HepG2 (cell line): ENCODE measurements around the gene TCAIM. TPM values are rescaled to one million over a fixed set of nuclear protein-coding genes. Genes with fewer than 3 reads are reported as not detected.
A peak's percentile ranks its signal among the peaks of the same experiment; 100 is the strongest.

Source experiments
- CENPX ChIP-seq: sonication (generic); formaldehyde crosslinking; IDR thresholded peaks from 2 replicates; pipeline ENCODE4 v1.9.0; 2021; ENCODE audit warnings: mild to moderate bottlenecking, missing genetic modification reagents, moderate library complexity
- FOSL1 ChIP-seq: sonication (generic); formaldehyde crosslinking; IDR thresholded peaks from 2 replicates; pipeline ENCODE4 v1.9.0; 2021; ENCODE audit warnings: missing genetic modification reagents, borderline replicate concordance
- KMT2B ChIP-seq: IDR thresholded peaks from 2 replicates; pipeline ENCODE4 v1.6.1; 2016; ENCODE audit warnings: missing genetic modification reagents, missing compliant biosample characterization
- MED1 ChIP-seq: sonication (generic); formaldehyde crosslinking; IDR thresholded peaks from 2 replicates; pipeline ENCODE4 v1.4.0; 2020; ENCODE audit warnings: missing genetic modification reagents
- NFIC ChIP-seq: IDR thresholded peaks from 2 replicates; pipeline ENCODE4 v1.6.1; 2012; ENCODE audit warnings: mild to moderate bottlenecking, low read length, inconsistent platforms
- PRMT3 ChIP-seq: sonication (generic); formaldehyde crosslinking; IDR thresholded peaks from 2 replicates; pipeline ENCODE4 v1.8.1; 2022; ENCODE audit warnings: low read depth, mild to moderate bottlenecking, moderate library complexity, missing genetic modification reagents, borderline replicate concordance
- SALL1 ChIP-seq: sonication (generic); formaldehyde crosslinking; IDR thresholded peaks from 2 replicates; pipeline ENCODE4 v1.8.0; 2022; ENCODE audit warnings: mild to moderate bottlenecking, missing genetic modification reagents
- SNAPC2 ChIP-seq: sonication (generic); formaldehyde crosslinking; IDR thresholded peaks from 2 replicates; pipeline ENCODE4 v1.8.1; 2022; ENCODE audit warnings: mild to moderate bottlenecking, missing genetic modification reagents
- ZFP41 ChIP-seq: sonication (generic); formaldehyde crosslinking; IDR thresholded peaks from 2 replicates; pipeline ENCODE4 v1.4.0; 2020; ENCODE audit warnings: mild to moderate bottlenecking, missing genetic modification reagents, borderline replicate concordance
- ZKSCAN5 ChIP-seq: sonication (generic); formaldehyde crosslinking; IDR thresholded peaks from 2 replicates; pipeline ENCODE4 v1.5.1; 2020; ENCODE audit warnings: mild to moderate bottlenecking, missing genetic modification reagents
- ZNF12 ChIP-seq: sonication (generic); formaldehyde crosslinking; IDR thresholded peaks from 2 replicates; pipeline ENCODE4 v1.5.0; 2020; ENCODE audit warnings: missing genetic modification reagents
- ZNF253 ChIP-seq: sonication (generic); formaldehyde crosslinking; IDR thresholded peaks from 2 replicates; pipeline ENCODE4 v1.8.0; 2022; ENCODE audit warnings: mild to moderate bottlenecking, missing genetic modification reagents, borderline replicate concordance
- ZNF562 ChIP-seq: sonication (generic); formaldehyde crosslinking; IDR thresholded peaks from 2 replicates; pipeline ENCODE4 v1.8.0; 2022; ENCODE audit warnings: missing genetic modification reagents, borderline replicate concordance
- ZNF773 ChIP-seq: sonication (generic); formaldehyde crosslinking; IDR thresholded peaks from 2 replicates; pipeline ENCODE4 v1.4.0; 2020; ENCODE audit warnings: missing genetic modification reagents, borderline replicate concordance
- ZNF780A ChIP-seq: sonication (generic); formaldehyde crosslinking; IDR thresholded peaks from 2 replicates; pipeline ENCODE4 v1.8.0; 2022; ENCODE audit warnings: mild to moderate bottlenecking, missing genetic modification reagents, moderate library complexity
- ZNF788 ChIP-seq: sonication (generic); formaldehyde crosslinking; IDR thresholded peaks from 2 replicates; pipeline ENCODE4 v1.5.0; 2020; ENCODE audit warnings: mild to moderate bottlenecking, missing genetic modification reagents, borderline replicate concordance
- polyA plus RNA-seq, 8 experiments: library from polyadenylated mRNA; depleted of rRNA in 3 of 8; stranded (reverse) in 7 of 8; unstranded in 1 of 8; fragments of >200 nt; fragmentation: Illumina TruSeq in 4 of 8; extraction: Trizol in 4 of 8; gene quantifications; 2 replicates each; pipeline versions ENCODE4 v1.2.1 to v1.2.3, GENCODE V29; 2011 to 2016; ENCODE audit warnings: low read depth in 4 of 8, missing spikeins in 1 of 8, mixed read lengths in 1 of 8; ENCODE audit not compliant: insufficient read depth in 1 of 8
- total RNA-seq, 5 experiments: library from RNA; depleted of rRNA; stranded (reverse); fragments of >200 nt; fragmentation: Illumina TruSeq; extraction: Trizol; gene quantifications; 2 replicates each; pipeline ENCODE4 v1.2.3, GENCODE V29; 2016; ENCODE audit warnings: low read depth in 1 of 5
- TF ChIP-seq, protein P1 (sequence below): sonication (generic); formaldehyde crosslinking; IDR thresholded peaks from 2 replicates; pipeline ENCODE4 v1.4.0; 2020; ENCODE audit warnings: missing genetic modification reagents
- TF ChIP-seq, protein P2 (sequence below): sonication (generic); formaldehyde crosslinking; IDR thresholded peaks from 2 replicates; pipeline ENCODE4 v1.5.1; 2020; ENCODE audit warnings: missing genetic modification reagents, mild to moderate bottlenecking, borderline replicate concordance
- TF ChIP-seq, protein P3 (sequence below): sonication (generic); formaldehyde crosslinking; conservative IDR thresholded peaks from 2 replicates; pipeline ENCODE4 v1.4.0; 2020; ENCODE audit warnings: missing genetic modification reagents
- TF ChIP-seq, protein P4 (sequence below): sonication (generic); formaldehyde crosslinking; IDR thresholded peaks from 2 replicates; pipeline ENCODE4 v1.4.0; 2020; ENCODE audit warnings: missing genetic modification reagents

Gene TCAIM
- total and polyA plus RNA-seq, 2 of the 13 experiments (the other 11 are each of a cell fraction or from before 2014, with no cell fraction given), result 16.9 to 22.6 TPM

DNA sequence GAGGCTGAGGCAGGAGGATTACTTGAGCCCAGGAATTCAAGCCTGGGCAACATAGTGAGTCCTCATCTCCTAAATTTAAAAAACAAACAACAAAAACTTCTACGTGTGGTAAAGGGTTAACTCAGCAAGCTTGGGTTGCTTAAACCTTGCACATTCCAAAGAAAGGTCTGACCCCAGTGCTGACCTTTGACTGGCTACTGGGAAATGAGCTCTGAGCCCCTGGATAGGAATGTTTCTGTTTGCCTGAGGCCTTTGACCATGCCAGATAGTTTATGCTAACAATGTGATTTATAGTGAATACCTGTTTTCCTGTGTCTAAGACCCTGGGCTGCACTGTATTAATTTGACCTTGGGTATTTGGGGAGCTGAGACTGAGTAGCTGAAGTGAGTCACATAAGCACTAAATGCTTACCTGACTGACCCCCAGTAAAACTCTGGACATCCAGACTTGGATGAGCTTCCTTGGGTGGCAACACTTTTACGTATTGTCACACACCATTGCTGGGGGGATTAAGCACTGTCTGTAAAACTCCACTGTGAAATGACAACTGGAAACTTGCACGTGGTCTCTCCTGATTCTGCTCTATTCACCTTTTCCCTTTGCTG lies 20.7 kb downstream of the TCAIM start (continued):
- TF ChIP-seq, protein P1, sequence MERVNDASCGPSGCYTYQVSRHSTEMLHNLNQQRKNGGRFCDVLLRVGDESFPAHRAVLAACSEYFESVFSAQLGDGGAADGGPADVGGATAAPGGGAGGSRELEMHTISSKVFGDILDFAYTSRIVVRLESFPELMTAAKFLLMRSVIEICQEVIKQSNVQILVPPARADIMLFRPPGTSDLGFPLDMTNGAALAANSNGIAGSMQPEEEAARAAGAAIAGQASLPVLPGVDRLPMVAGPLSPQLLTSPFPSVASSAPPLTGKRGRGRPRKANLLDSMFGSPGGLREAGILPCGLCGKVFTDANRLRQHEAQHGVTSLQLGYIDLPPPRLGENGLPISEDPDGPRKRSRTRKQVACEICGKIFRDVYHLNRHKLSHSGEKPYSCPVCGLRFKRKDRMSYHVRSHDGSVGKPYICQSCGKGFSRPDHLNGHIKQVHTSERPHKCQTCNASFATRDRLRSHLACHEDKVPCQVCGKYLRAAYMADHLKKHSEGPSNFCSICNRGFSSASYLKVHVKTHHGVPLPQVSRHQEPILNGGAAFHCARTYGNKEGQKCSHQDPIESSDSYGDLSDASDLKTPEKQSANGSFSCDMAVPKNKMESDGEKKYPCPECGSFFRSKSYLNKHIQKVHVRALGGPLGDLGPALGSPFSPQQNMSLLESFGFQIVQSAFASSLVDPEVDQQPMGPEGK (CRISPR knock-in tag), result peak; percentile 72
- TF ChIP-seq, protein P2, sequence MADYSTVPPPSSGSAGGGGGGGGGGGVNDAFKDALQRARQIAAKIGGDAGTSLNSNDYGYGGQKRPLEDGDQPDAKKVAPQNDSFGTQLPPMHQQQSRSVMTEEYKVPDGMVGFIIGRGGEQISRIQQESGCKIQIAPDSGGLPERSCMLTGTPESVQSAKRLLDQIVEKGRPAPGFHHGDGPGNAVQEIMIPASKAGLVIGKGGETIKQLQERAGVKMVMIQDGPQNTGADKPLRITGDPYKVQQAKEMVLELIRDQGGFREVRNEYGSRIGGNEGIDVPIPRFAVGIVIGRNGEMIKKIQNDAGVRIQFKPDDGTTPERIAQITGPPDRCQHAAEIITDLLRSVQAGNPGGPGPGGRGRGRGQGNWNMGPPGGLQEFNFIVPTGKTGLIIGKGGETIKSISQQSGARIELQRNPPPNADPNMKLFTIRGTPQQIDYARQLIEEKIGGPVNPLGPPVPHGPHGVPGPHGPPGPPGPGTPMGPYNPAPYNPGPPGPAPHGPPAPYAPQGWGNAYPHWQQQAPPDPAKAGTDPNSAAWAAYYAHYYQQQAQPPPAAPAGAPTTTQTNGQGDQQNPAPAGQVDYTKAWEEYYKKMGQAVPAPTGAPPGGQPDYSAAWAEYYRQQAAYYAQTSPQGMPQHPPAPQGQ (CRISPR knock-in tag), result no peak
- TF ChIP-seq NFIC (peak; percentile 80), ZNF12 (no peak), ZKSCAN5 (CRISPR knock-in tag) (no peak), ZNF773 (CRISPR knock-in tag) (no peak), MED1 (CRISPR knock-in tag) (peak; percentile 88), ZFP41 (CRISPR knock-in tag) (no peak), FOSL1 (CRISPR knock-in tag) (no peak), PRMT3 (CRISPR knock-in tag) (no peak), KMT2B (peak; percentile 48; the same call in 1 of the 2 replicates), ZNF562 (CRISPR knock-in tag) (no peak), ZNF780A (CRISPR knock-in tag) (no peak), ZNF788 (CRISPR knock-in tag) (peak; percentile 79; the same call in 1 of the 2 replicates), SNAPC2 (CRISPR knock-in tag) (no peak), SALL1 (CRISPR knock-in tag) (peak; percentile 94), ZNF253 (CRISPR knock-in tag) (no peak), CENPX (CRISPR knock-in tag) (no peak)
- TF ChIP-seq, protein P3, sequence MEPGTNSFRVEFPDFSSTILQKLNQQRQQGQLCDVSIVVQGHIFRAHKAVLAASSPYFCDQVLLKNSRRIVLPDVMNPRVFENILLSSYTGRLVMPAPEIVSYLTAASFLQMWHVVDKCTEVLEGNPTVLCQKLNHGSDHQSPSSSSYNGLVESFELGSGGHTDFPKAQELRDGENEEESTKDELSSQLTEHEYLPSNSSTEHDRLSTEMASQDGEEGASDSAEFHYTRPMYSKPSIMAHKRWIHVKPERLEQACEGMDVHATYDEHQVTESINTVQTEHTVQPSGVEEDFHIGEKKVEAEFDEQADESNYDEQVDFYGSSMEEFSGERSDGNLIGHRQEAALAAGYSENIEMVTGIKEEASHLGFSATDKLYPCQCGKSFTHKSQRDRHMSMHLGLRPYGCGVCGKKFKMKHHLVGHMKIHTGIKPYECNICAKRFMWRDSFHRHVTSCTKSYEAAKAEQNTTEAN (CRISPR knock-in tag), result peak; percentile 59; the same call in 1 of the 2 replicates
- TF ChIP-seq, protein P4, sequence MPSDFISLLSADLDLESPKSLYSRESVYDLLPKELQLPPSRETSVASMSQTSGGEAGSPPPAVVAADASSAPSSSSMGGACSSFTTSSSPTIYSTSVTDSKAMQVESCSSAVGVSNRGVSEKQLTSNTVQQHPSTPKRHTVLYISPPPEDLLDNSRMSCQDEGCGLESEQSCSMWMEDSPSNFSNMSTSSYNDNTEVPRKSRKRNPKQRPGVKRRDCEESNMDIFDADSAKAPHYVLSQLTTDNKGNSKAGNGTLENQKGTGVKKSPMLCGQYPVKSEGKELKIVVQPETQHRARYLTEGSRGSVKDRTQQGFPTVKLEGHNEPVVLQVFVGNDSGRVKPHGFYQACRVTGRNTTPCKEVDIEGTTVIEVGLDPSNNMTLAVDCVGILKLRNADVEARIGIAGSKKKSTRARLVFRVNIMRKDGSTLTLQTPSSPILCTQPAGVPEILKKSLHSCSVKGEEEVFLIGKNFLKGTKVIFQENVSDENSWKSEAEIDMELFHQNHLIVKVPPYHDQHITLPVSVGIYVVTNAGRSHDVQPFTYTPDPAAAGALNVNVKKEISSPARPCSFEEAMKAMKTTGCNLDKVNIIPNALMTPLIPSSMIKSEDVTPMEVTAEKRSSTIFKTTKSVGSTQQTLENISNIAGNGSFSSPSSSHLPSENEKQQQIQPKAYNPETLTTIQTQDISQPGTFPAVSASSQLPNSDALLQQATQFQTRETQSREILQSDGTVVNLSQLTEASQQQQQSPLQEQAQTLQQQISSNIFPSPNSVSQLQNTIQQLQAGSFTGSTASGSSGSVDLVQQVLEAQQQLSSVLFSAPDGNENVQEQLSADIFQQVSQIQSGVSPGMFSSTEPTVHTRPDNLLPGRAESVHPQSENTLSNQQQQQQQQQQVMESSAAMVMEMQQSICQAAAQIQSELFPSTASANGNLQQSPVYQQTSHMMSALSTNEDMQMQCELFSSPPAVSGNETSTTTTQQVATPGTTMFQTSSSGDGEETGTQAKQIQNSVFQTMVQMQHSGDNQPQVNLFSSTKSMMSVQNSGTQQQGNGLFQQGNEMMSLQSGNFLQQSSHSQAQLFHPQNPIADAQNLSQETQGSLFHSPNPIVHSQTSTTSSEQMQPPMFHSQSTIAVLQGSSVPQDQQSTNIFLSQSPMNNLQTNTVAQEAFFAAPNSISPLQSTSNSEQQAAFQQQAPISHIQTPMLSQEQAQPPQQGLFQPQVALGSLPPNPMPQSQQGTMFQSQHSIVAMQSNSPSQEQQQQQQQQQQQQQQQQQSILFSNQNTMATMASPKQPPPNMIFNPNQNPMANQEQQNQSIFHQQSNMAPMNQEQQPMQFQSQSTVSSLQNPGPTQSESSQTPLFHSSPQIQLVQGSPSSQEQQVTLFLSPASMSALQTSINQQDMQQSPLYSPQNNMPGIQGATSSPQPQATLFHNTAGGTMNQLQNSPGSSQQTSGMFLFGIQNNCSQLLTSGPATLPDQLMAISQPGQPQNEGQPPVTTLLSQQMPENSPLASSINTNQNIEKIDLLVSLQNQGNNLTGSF (CRISPR knock-in tag), result no peak
